Measurements from ENCODE around the gene CMTM2.

GRCh38 chr16:66609139-66609510 lies 29.9 kb downstream of the CMTM2 start:
- TF ChIP-seq POLR2A (IDR thresholded peaks at IDR 0.05) (no peak), CTCF (IDR thresholded peaks at IDR 0.05) (no peak)
